Cerebellar nuclear complex (tissue), 1 donor: Measurements from ENCODE around the gene TNN.

Source experiments
- DNase-seq, 2 experiments: peaks; one replicate each; lab custom pipeline; 2025; lab: John Stamatoyannopoulos, UW

The TNN gene

DNA sequence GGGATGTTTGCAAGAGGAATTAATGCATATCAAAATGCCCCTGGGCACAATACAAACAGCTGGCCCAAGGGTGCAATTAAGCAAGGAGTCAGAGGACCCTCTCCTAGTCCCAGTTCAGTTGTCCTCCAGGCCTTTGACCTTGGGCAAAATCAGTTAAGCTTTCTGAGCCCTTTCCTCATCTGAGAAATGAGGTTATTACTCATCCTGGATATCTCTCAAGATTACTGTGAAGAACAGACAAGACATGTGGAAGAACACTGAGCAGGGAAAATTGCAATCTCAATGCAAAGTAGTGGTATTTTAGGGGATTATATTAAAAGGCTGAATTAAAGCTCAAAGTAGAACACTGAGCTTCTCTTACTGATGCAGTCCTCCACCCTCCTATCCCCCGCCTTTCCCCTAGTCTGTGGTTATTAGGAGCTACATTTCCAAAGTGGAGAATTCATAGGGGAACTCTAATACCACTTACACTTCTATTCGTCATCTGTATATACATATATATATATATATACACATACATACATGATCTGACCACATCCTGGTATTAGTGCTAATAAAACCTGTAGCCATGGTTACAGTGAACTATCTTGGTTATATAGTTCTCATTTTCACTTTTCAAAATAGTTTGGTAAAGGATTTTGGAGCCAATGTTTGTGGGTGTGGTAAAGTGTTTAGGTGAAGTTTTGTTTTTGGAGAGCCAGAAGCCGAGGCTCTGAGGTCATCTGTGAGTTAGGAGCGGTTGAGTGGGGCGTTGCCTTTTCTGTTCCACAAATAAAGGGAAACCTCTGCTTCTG is 106.9 kb downstream of the TNN start:
- no peak for DNase-seq

DNA sequence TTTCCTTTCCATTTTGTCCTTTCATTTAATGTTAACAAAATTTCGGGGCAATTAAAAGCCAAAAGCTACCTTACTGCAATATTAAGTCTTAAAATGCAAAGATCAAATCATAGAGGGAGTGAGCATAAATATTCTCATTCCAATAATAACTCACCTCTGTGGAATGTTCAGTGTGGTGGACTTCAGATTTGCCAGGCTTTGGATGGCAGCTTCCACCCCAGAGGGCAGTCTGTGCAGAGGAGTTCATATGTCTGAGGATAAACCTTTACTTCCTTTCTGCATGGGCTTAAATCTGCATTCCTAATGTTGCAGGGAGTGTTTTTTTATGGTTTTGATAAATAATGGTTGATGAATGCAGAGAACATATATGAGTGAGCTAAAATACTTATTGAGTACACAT is 108.6 kb downstream of the TNN start:
- DNase-seq, result no peak

DNA sequence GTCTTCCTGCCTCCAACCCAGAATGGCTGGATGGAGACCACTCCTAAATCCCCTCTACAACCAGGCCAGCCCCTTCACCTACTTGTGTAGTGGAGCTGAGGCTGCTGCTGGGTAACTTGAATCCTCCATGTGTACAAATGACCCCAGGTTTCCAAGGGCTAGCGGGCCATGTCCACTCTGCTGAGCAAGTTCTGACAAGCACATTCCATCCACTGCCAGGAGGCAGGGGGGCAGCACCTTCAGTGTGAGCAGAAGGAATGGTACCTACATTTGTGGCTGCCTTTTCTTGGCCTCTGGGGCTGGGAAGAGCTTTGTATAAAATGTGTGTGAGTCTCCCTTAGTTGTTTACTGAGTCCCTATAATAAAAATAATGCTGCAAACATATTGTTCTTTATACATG is 110.4 kb downstream of the TNN start:
- DNase-seq, result no peak

DNA sequence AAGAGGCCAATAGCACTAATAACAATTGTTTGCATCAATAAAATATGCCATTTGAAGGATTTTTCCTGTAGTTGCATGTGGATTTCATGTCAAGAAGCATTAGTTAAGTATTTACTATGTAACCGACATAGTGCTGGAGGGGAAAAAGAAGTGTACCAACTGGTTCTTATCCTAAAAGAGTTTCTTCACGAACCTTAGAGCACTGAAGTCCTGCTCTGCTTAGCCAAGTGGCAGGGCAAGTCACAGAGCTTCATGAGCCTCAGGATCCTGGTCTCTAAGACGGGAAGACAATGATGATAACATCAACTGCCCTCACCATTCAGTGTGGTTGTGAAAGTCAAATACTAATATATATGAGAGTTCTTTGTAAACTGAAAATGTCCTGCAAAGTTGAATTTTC is 110.8 kb downstream of the TNN start:
- DNase-seq, result no peak

GRCh38 chr1:175179837-175180590 is 112.4 kb downstream of the TNN start:
- DNase-seq, result no peak

GRCh38 chr1:175182201-175182746 is 114.6 kb downstream of the TNN start:
- no peak for DNase-seq

DNA sequence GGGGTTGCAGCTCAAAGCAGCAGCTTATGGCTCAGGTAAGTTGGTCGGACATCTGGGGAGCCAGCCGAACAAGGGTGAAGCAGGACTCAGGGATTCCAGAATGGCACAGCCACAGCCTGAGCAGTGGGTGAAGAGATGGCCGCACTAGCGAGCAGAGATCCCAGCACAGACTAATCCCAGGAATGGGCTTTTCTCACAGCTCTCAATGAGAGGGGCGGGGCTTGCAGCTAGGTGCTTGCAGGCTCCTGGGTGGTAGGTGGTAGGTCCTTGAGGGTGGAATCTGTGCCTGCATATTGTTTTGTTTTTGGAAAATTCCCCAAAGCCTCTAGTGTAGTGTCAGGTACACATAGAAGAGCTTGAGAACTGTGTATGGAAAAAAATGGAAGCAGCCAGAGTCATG is 116.0 kb downstream of the TNN start:
- no peak for DNase-seq

- DNase-seq, result no peak
Observed at GRCh38 chr1:175185903-175186302, 118.3 kb downstream of the TNN start.

DNA sequence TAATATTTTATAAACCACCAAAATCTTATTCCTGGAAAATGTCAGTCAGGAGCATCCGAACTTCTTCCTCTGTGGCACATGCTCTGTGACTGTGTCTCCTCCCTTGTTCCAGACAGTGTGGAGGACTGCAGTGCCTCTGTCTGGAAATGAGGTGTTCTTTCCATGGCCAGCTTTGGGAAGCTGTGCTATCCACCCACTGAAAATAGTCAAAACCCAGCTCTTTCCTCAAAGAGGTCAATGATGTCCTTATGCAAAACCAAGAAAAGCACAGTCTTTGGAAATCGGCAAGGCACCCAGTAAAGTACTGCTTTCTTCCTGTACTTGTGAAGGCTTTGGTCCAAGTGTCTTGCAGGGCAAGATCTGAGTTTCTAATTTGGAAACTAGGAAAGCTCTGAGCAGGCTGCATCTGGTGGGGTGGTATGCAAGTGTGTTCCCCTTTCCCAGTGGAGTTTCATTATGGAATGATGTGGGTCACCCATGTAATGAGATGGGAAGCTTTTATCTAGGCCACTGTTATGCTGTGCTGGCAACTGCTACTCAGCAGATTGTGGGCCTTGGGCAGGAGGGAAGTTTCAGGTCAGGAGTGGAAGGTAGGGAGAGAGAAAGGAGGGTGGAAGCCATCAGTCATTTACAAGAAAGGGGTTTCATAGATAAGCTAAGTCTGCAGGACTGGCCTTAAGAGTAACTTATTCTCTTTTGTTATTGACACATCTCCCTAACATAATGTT is 119.0 kb downstream of the TNN start:
- DNase-seq, result no peak

- DNase-seq, result no peak
Observed at GRCh38 chr1:175188936-175189335, 121.3 kb downstream of the TNN start.

DNA sequence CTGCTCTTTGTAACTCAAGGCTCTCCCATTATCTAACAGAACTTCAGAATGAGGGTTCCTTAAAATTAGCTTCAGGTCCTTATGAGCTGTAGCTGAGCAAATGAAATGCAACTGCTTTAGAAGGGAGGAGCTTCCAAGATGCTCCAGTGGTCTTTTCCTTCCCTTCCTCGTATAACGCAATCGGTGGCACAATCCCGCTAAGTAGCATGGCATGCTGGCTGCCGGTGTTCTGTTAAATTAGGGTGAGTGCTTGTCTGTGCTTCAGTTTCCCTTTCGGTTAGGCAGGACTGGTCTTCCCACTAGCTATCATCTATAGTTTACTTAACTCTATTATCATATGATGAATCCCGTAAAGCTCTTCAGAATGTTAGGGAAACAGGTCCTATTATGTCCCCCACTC is 124.0 kb downstream of the TNN start:
- DNase-seq, result no peak

DNA sequence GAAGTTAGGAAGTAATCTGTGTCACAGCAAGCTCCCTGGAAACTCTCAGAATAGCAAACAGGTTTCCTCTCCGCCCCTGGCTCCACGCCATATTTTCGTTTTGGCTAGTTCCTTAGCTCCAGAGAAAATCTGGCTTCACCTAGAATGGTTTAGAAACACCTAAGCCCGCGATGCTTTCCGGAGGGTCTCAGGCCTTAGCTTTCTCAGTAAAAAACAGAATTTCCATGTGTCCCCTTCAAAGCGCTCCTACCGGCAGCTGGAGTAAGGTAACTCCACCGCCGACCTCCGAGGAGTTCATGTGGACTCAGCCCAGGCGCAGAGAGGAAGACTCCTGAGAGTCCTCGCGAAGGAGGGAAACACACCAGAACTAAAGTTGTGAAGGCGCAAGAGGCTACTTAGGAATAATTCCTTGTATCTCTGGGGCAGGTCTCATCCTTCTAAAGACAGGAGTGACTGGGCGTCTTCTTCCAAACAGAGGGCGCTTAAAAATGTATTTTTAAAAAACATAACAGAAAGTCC is 124.5 kb downstream of the TNN start:
- no peak for DNase-seq

- DNase-seq, result no peak
Observed at GRCh38 chr1:175192630-175193526, 125.2 kb downstream of the TNN start, which contains the start of gene KIAA0040. Gene KIAA0040, minus strand, starts transcription at chr1:175192776. Its CDS starts 31,763 bp downstream, at chr1:175161013.

DNA sequence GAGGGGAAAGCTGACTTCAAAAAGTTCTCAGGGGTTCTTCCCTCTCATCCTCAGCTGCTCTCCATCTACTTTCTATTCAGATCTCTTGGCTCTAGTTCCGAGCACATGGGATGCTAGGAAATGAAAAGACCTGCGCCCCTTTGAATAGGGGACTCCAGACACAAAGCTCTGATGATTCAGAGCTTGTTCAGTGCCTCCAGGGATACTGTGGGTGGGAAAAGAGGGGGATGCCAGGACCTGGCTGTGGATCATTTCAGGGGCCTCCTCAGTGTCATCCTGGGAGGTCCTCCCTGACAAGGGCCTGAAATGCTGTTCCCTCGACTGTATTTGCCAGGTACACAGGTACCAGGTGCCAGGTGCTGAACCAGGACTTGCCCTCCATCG is 125.9 kb downstream of the TNN start:
- DNase-seq, result no peak

DNA sequence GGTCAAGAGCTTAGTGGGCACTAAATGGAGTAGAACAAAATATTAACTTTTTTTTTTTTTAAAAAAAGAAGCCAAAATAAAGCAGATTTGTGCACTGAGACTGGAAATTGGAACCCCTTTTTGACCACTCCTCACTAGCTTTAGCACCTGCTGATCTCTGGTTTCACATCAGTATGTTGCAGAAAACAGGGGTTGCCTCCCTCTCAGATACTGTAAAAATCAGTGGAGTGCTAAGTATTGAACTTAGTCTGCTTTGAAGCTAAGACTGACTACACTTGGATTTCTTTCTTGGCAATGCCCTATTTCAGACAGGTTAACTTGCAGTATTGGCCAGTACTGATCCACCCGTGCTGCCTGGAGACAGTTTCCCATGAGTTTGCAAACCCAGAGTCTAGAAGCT is 127.6 kb downstream of the TNN start:
- DNase-seq, result no peak

DNA sequence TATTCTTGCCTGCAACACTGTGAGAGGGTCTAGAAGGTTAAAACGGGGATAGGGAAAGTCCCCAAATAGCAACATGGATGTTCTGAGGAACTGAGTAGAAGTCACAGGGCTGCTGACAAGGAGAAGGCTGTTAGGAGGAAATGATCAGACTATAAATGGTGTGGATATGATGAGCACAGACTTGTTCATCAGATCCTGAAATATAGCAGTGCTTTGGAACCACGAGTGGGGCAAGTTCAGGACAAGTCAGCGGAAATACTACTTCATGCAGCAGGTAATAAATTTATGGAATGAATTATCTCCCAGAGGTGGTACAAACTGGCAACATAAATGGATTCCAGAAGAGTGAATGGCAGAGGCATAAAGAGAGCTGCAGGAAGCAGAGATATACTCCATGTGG is 128.2 kb downstream of the TNN start:
- DNase-seq, result no peak

- DNase-seq, result no peak
Observed at GRCh38 chr1:175197531-175197930, 129.9 kb downstream of the TNN start.
